HepG2 (cell line): ENCODE data around the gene CNPPD1. TPM values are rescaled to one million over a fixed set of nuclear protein-coding genes. Genes with fewer than 3 reads are reported as not detected.

Experiments
- ATAC-seq: fragments of 200-7000 bp; cut with Tn5 transposase; 3 replicates; pipeline ENCODE4 v1.9.1; 2020; ENCODE audit warnings: mild to moderate bottlenecking, moderate library complexity
- BruUV-seq: library from RNA; stranded (reverse); fragments of 400-500 nt; replicated peaks from 2 replicates; lab custom pipeline; 2021; lab: Mats Ljungman, UMichigan
- CTCF ChIA-PET: fragments of 300-600 bp; formaldehyde crosslinking; extraction: SDS; loops from one replicate; lab custom pipeline; 2021; ENCODE audit warnings: low total read pairs, inconsistent platforms, low intra/inter-chr PET ratio; lab: Yijun Ruan, JAX
- POLR2A ChIA-PET: fragments of 350-600 bp; sonication (Branson Sonifier 250); formaldehyde crosslinking; loops from one replicate; lab custom pipeline; 2020; ENCODE audit warnings: antibody characterized with exemption, inconsistent platforms; lab: Yijun Ruan, JAX
- DNase-seq: peaks from one replicate; pipeline ENCODE4 v3.0.0-alpha.2; 2015; ENCODE audit warnings: low spot score
- FAIRE-seq: peaks from 3 replicates; lab custom pipeline; 2011; peaks lifted over from hg19 to GRCh38; lab: Jason Lieb, UNC
- H2AFZ ChIP-seq: one replicate; pipeline ENCODE4 v1.6.1; 2011; ENCODE audit warnings: low read length, inconsistent platforms
- H3K27ac ChIP-seq: fragments of 300-600 bp; 3 replicates; pipeline ENCODE4 v1.8.0; 2011; ENCODE audit warnings: mixed run types, mild to moderate bottlenecking, mixed read lengths, low read length, inconsistent platforms; ENCODE audit not compliant: insufficient read depth; ENCODE audit errors: extremely low read length
- H3K27me3 ChIP-seq, 2 experiments: fragments of 200-600 bp in 1 of 2; 2 replicates in 1 of 2; 3 replicates in 1 of 2; pipeline versions ENCODE4 v1.6.0 to v1.8.0; 2011; ENCODE audit warnings: low read length in 2 of 2, mild to moderate bottlenecking in 2 of 2, moderate library complexity in 2 of 2, inconsistent platforms in 1 of 2; ENCODE audit not compliant: insufficient read depth in 2 of 2, control insufficient read depth in 1 of 2
- H3K36me3 ChIP-seq, 2 experiments: fragments of 200-600 bp in 1 of 2; replicated peaks in 1 of 2; 2 replicates in 1 of 2; 3 replicates in 1 of 2; pipeline versions ENCODE4 v1.5.1 to v1.8.0; 2011; ENCODE audit warnings: low read length in 2 of 2, inconsistent platforms in 1 of 2; ENCODE audit not compliant: insufficient read depth in 2 of 2, control insufficient read depth in 1 of 2
- H3K4me1 ChIP-seq: 2 replicates; pipeline ENCODE4 v1.5.1; 2012; ENCODE audit warnings: low read length, inconsistent platforms; ENCODE audit not compliant: insufficient read depth
- H3K4me2 ChIP-seq: 2 replicates; pipeline ENCODE4 v1.6.0; 2011; ENCODE audit warnings: low read depth, low read length, inconsistent platforms
- H3K4me3 ChIP-seq, 3 experiments: fragments of 200-600 bp in 1 of 3; sonication (generic), shearing (Covaris generic) in 1 of 3; replicated peaks in 1 of 3; 2 replicates each; pipeline ENCODE4 v1.5.1; 2011 to 2016; ENCODE audit warnings: low read length in 3 of 3, inconsistent platforms in 2 of 3, low read depth in 2 of 3, mild to moderate bottlenecking in 2 of 3, control low read depth in 1 of 3, mixed read lengths in 1 of 3; ENCODE audit not compliant: insufficient read depth in 1 of 3
- H3K79me2 ChIP-seq: one replicate; pipeline ENCODE4 v1.6.1; 2011; ENCODE audit warnings: low read length, inconsistent platforms; ENCODE audit not compliant: insufficient read depth
- H3K9ac ChIP-seq: 2 replicates; pipeline ENCODE4 v1.6.0; 2011; ENCODE audit warnings: mild to moderate bottlenecking, low read depth, low read length, inconsistent platforms; ENCODE audit not compliant: insufficient read depth
- H3K9me3 ChIP-seq: 2 replicates; pipeline ENCODE4 v1.5.1; 2012; ENCODE audit warnings: mild to moderate bottlenecking, low read length
- H4K20me1 ChIP-seq: 2 replicates; pipeline ENCODE4 v1.6.0; 2011; ENCODE audit warnings: inconsistent platforms, mild to moderate bottlenecking, low read length, moderate library complexity; ENCODE audit not compliant: insufficient read depth
- E2F5 ChIP-seq: sonication (generic); formaldehyde crosslinking; conservative IDR thresholded peaks from 2 replicates; pipeline ENCODE4 v1.4.0; 2020; ENCODE audit warnings: missing genetic modification reagents
- ESRRA ChIP-seq: sonication (generic); formaldehyde crosslinking; IDR thresholded peaks from 2 replicates; pipeline ENCODE4 v1.5.1; 2020; ENCODE audit warnings: mild to moderate bottlenecking, low read depth, missing genetic modification reagents
- GATAD1 ChIP-seq: IDR thresholded peaks from 2 replicates; pipeline ENCODE4 v1.6.1; 2016; ENCODE audit warnings: missing genetic modification reagents, missing compliant biosample characterization
- HOXD1 ChIP-seq: sonication (generic); formaldehyde crosslinking; IDR thresholded peaks from 2 replicates; pipeline ENCODE4 v1.5.0; 2020; ENCODE audit warnings: missing genetic modification reagents
- SAP130 ChIP-seq: IDR thresholded peaks from 2 replicates; pipeline ENCODE4 v1.6.1; 2016; ENCODE audit warnings: low read depth
- SYNCRIP ChIP-seq: fragments of 200-400 bp; formaldehyde crosslinking; IDR thresholded peaks from 2 replicates; pipeline ENCODE4 v1.6.1; 2018; ENCODE audit warnings: mild to moderate bottlenecking, low read depth, low read length; ENCODE audit not compliant: insufficient read depth
- ZNF441 ChIP-seq: sonication (generic); formaldehyde crosslinking; IDR thresholded peaks from 2 replicates; pipeline ENCODE4 v1.7.0; 2021; ENCODE audit warnings: missing genetic modification reagents, borderline replicate concordance
- ZNF510 ChIP-seq: sonication (generic); formaldehyde crosslinking; IDR thresholded peaks from 2 replicates; pipeline ENCODE4 v1.4.0; 2020; ENCODE audit warnings: low read depth, mild to moderate bottlenecking, missing genetic modification reagents
- ZNF549 ChIP-seq: sonication (generic); formaldehyde crosslinking; IDR thresholded peaks from 2 replicates; pipeline ENCODE4 v1.5.0; 2020; ENCODE audit warnings: missing genetic modification reagents
- WGBS: methylation state at CpG from one replicate; pipeline ENCODE4 v1.1.6; 2017; ENCODE audit warnings: low lambda C conversion rate; 5-methylcytosine and 5-hydroxymethylcytosine counted together
- in situ Hi-C: cut with HindIII; loops from 2 replicates; pipeline ENCODE4 v1.10.0; 2017; ENCODE audit warnings: low pct_unique_long_range_greater_than_20kb; ENCODE audit not compliant: extremely low pct_ligation_motif_present
- intact Hi-C: fragments of 100-400 bp; cut with micrococcal nuclease; formaldehyde crosslinking; loops from one replicate; pipeline ENCODE4 v1.10.0; 2022; ENCODE audit not compliant: unreplicated experiment
- polyA plus RNA-seq, 8 experiments: library from polyadenylated mRNA; depleted of rRNA in 3 of 8; stranded (reverse) in 7 of 8; unstranded in 1 of 8; fragments of >200 nt; fragmentation: Illumina TruSeq in 4 of 8; extraction: Trizol in 4 of 8; gene quantifications; 2 replicates each; pipeline versions ENCODE4 v1.2.1 to v1.2.3, GENCODE V29; 2011 to 2016; ENCODE audit warnings: low read depth in 4 of 8, missing spikeins in 1 of 8, mixed read lengths in 1 of 8; ENCODE audit not compliant: insufficient read depth in 1 of 8
- total RNA-seq, 5 experiments: library from RNA; depleted of rRNA; stranded (reverse); fragments of >200 nt; fragmentation: Illumina TruSeq; extraction: Trizol; gene quantifications; 2 replicates each; pipeline ENCODE4 v1.2.3, GENCODE V29; 2016; ENCODE audit warnings: low read depth in 1 of 5
- TF ChIP-seq, protein P1 (sequence below): sonication (generic); formaldehyde crosslinking; IDR thresholded peaks from 2 replicates; pipeline ENCODE4 v1.8.1; 2023; ENCODE audit warnings: mild to moderate bottlenecking, inconsistent platforms, moderate library complexity, missing genetic modification reagents, borderline replicate concordance
- TF ChIP-seq, protein P2 (sequence below): sonication (generic); formaldehyde crosslinking; IDR thresholded peaks from 2 replicates; pipeline ENCODE4 v1.4.0; 2020; ENCODE audit warnings: missing genetic modification reagents

The CNPPD1 gene
- total and polyA plus RNA-seq, 2 of the 13 experiments (the other 11 are each of a cell fraction or from before 2014, with no cell fraction given), result 35.5 to 49.4 TPM

DNA sequence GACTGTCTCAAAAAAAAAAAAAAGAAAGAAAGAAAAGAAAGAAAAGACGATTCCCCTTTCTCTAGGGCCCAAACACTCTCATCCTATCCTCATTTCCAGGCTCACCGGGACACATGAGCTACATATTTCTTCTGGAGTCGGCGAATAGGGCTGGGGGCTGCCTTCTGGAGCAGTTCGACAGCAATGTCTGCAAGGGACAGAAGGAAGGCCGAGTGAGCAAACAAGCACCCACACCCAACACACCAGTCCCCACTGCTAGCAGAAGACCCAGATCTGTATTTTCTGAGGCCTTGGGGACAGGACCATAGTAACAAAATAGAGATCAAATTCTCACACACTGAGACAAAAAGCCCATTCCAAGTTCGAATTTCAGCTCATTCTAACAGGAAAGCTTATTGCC lies 1.2 kb downstream of the CNPPD1 start:
- ATAC-seq (no peak), FAIRE-seq (peak; percentile 47), DNase-seq (no peak)
- H4K20me1 ChIP-seq, result no peaks in the 10 kb centered on the region
- H3K4me3 ChIP-seq, result peak overlapping the region; percentile 62 to 79 (median 72); a peak in 5 of 6 replicates
- ChIA-PET POLR2A (interaction anchor here (0.7 to 10.4 kb wide), 13 partner anchors 10 to 213 kb away, joined by 4 to 227 read pairs (median 20); partner anchors contain the start of genes ABCB6, ANKZF1, ATG9A and DNPEP), CTCF (no interaction called here)
- in situ Hi-C loops, result no loop called here
- peaks cover 26% of the 10 kb centered on the region for H3K79me2 ChIP-seq
- no peak overlapping the region for H2AFZ ChIP-seq
- WGBS, result 79% methylated on average over 7 of the region's 7 CpGs
- peaks cover 43% of the 10 kb centered on the region for H3K4me1 ChIP-seq
- H3K27me3 ChIP-seq, result no peaks in the 10 kb centered on the region; a peak in 1 of 5 replicates
- H3K27ac ChIP-seq, result no peak overlapping the region
- peaks cover 15 to 34% of the 10 kb centered on the region in 2 experiments for H3K36me3 ChIP-seq
- peak overlapping the region; percentile 82; the same call in 1 of the 2 replicates for H3K9ac ChIP-seq
- no TSS peak for BruUV-seq
- intact Hi-C loops, result no loop called here
- peak overlapping the region; percentile 100 for H3K4me2 ChIP-seq
- no peaks in the 10 kb centered on the region for H3K9me3 ChIP-seq
- TF ChIP-seq ZNF441 (CRISPR knock-in tag) (no peak), SYNCRIP (no peak), ZNF549 (CRISPR knock-in tag) (no peak), E2F5 (no peak), ZNF510 (CRISPR knock-in tag) (0 out of 2 replicates have a peak, but pooled peaks have one; percentile 49), GATAD1 (CRISPR knock-in tag) (no peak), SAP130 (CRISPR knock-in tag) (no peak), HOXD1 (CRISPR knock-in tag) (no peak), ESRRA (CRISPR knock-in tag) (no peak)
- TF ChIP-seq, protein P1, sequence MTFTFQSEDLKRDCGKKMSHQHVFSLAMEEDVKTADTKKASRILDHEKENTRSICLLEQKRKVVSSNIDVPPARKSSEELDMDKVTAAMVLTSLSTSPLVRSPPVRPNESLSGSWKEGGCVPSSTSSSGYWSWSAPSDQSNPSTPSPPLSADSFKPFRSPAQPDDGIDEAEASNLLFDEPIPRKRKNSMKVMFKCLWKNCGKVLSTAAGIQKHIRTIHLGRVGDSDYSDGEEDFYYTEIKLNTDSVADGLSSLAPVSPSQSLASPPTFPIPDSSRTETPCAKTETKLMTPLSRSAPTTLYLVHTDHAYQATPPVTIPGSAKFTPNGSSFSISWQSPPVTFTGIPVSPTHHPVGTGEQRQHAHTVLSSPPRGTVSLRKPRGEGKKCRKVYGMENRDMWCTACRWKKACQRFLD (CRISPR knock-in tag), result 0 out of 2 replicates have a peak, but pooled peaks have one; percentile 20
- TF ChIP-seq, protein P2, sequence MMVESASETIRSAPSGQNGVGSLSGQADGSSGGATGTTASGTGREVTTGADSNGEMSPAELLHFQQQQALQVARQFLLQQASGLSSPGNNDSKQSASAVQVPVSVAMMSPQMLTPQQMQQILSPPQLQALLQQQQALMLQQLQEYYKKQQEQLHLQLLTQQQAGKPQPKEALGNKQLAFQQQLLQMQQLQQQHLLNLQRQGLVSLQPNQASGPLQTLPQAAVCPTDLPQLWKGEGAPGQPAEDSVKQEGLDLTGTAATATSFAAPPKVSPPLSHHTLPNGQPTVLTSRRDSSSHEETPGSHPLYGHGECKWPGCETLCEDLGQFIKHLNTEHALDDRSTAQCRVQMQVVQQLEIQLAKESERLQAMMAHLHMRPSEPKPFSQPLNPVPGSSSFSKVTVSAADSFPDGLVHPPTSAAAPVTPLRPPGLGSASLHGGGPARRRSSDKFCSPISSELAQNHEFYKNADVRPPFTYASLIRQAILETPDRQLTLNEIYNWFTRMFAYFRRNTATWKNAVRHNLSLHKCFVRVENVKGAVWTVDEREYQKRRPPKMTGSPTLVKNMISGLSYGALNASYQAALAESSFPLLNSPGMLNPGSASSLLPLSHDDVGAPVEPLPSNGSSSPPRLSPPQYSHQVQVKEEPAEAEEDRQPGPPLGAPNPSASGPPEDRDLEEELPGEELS (CRISPR knock-in tag), result no peak
